Lung (tissue), 12 donors: ENCODE results near the gene MUC3A. TPM values are rescaled to one million over a fixed set of nuclear protein-coding genes. Genes with fewer than 3 reads are reported as not detected.

ENCODE experiments used
- ATAC-seq: fragments of 200-7000 bp; cut with Tn5 transposase; one replicate; pipeline ENCODE4 v1.9.1; 2020; ENCODE audit warnings: moderate number of reproducible peaks; ENCODE audit not compliant: insufficient read depth, low FRiP score
- DNase-seq, 3 donors: peaks; one replicate each; pipeline ENCODE4 v3.0.0-alpha.2; 2013 to 2017
- H3K27ac ChIP-seq, 2 donors: one replicate each; pipeline ENCODE4 v1.5.1; 2013; ENCODE audit warnings: mild to moderate bottlenecking in 2 of 2, moderate library complexity in 2 of 2, control low read depth in 1 of 2, inconsistent platforms in 1 of 2, low read depth in 1 of 2, low read length in 1 of 2
- H3K27me3 ChIP-seq, 3 donors: one replicate each; pipeline ENCODE4 v1.5.1; 2013; ENCODE audit warnings: low read length in 2 of 3; ENCODE audit not compliant: control insufficient read depth in 3 of 3, insufficient read depth in 3 of 3
- H3K36me3 ChIP-seq, 4 donors: one replicate each; pipeline ENCODE4 v1.5.1; 2013; ENCODE audit warnings: low read length in 4 of 4, mild to moderate bottlenecking in 1 of 4, moderate library complexity in 1 of 4; ENCODE audit not compliant: control insufficient read depth in 4 of 4, insufficient read depth in 4 of 4
- H3K4me1 ChIP-seq, 5 donors: one replicate each; pipeline ENCODE4 v1.5.1; 2013; ENCODE audit warnings: low read length in 5 of 5, mild to moderate bottlenecking in 2 of 5, moderate library complexity in 1 of 5; ENCODE audit not compliant: control insufficient read depth in 5 of 5, insufficient read depth in 5 of 5
- H3K4me3 ChIP-seq: one replicate; pipeline ENCODE4 v1.5.1; 2013; ENCODE audit warnings: mild to moderate bottlenecking, control low read depth, moderate library complexity
- H3K9ac ChIP-seq, 2 donors: one replicate each; pipeline ENCODE4 v1.5.1; 2013; ENCODE audit warnings: low read length in 2 of 2, control low read depth in 1 of 2; ENCODE audit not compliant: insufficient read depth in 1 of 2
- H3K9me3 ChIP-seq, 4 donors: one replicate each; pipeline ENCODE4 v1.5.1; 2013; ENCODE audit warnings: low read length in 3 of 4, mild to moderate bottlenecking in 1 of 4, moderate library complexity in 1 of 4; ENCODE audit not compliant: control insufficient read depth in 4 of 4, insufficient read depth in 3 of 4
- WGBS, 2 donors: extraction: QIAGEN DNeasy Blood & Tissue Kit; methylation state at CpG; one replicate each; pipeline ENCODE4 v1.1.7; 2013; 5-methylcytosine and 5-hydroxymethylcytosine counted together
- polyA plus RNA-seq, 2 donors: library from polyadenylated mRNA; stranded (reverse); fragments of 200-250 nt; gene quantifications; one replicate each; pipeline ENCODE4 v1.2.1, GENCODE V29; 2013
- total RNA-seq, 2 donors: library from RNA; depleted of rRNA in 1 of 2; stranded (reverse); fragments of >200 nt in 1 of 2; gene quantifications; one replicate each; pipeline ENCODE4 v1.2.1, GENCODE V29; 2014 to 2021
- TF ChIP-seq, protein P1 (sequence below): IDR thresholded peaks from 2 replicates; pipeline ENCODE4 v1.5.1; 2012; ENCODE audit warnings: mild to moderate bottlenecking; ENCODE audit errors: control extremely low read depth, extremely low read depth
- donor health status: control.
- donor health status: control.
- donor health status: Bipolar disorder and iron deficiency.
- donor health status: healthy.
- donor health status: DM: yes; HTN: yes; CAD: no.

The MUC3A gene
- total and polyA plus RNA-seq, 4 donors, result 0.53 to 5.5 (median 1.5) TPM

DNA sequence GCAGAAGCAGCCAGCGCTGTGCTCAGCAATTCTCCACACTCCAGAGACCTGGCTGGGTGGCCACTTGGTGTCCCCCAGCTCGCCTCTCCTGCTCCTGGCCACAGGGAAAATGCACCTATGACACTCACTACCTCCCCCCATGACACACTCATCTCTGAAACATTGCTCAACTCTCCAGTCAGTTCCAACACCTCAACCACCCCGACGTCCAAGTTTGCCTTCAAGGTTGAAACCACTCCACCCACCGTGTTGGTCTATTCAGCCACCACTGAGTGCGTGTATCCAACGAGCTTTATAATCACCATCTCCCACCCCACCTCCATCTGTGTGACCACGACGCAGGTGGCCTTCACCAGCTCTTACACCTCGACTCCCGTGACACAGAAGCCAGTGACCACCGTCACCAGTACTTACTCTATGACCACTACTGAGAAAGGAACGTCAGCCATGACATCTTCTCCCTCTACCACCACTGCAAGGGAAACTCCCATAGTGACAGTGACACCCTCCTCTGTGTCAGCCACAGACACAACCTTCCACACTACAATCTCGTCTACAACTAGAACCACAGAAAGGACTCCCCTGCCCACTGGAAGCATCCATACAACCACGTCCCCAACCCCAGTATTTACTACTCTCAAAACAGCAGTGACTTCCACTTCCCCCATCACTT lies 2.7 kb downstream of the MUC3A start:
- peaks cover 0 to 11% (median 3%) of the 10 kb centered on the region in 3 donors for H3K27me3 ChIP-seq
- no peak for DNase-seq
- H3K9ac ChIP-seq, result no peak overlapping the region
- 66 to 69% methylated on average over 15 of the region's 15 CpGs for WGBS, 2 donors
- H3K36me3 ChIP-seq, result no peaks in the 10 kb centered on the region
- no peak overlapping the region for H3K27ac ChIP-seq
- no peak overlapping the region for H3K4me3 ChIP-seq
- ATAC-seq, result no peak
- H3K4me1 ChIP-seq, result no peaks in the 10 kb centered on the region
- TF ChIP-seq, protein P1, sequence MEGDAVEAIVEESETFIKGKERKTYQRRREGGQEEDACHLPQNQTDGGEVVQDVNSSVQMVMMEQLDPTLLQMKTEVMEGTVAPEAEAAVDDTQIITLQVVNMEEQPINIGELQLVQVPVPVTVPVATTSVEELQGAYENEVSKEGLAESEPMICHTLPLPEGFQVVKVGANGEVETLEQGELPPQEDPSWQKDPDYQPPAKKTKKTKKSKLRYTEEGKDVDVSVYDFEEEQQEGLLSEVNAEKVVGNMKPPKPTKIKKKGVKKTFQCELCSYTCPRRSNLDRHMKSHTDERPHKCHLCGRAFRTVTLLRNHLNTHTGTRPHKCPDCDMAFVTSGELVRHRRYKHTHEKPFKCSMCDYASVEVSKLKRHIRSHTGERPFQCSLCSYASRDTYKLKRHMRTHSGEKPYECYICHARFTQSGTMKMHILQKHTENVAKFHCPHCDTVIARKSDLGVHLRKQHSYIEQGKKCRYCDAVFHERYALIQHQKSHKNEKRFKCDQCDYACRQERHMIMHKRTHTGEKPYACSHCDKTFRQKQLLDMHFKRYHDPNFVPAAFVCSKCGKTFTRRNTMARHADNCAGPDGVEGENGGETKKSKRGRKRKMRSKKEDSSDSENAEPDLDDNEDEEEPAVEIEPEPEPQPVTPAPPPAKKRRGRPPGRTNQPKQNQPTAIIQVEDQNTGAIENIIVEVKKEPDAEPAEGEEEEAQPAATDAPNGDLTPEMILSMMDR, result no peak
- peaks cover 0 to 10% (median 0%) of the 10 kb centered on the region in 4 donors for H3K9me3 ChIP-seq

DNA sequence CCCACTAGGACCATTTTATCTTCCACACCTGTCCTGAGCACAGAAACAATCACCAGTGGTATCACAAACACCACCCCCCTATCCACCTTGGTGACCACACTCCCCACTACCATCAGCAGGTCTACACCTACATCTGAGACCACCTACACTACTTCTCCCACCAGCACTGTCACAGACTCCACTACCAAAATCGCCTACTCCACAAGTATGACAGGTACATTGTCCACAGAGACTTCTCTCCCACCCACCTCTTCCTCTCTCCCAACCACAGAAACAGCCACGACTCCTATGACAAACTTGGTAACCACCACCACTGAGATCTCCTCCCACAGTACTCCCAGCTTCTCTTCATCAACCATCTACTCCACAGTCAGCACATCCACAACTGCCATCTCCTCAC lies 3.3 kb downstream of the MUC3A start:
- DNase-seq (no peak), ATAC-seq (no peak)
- Histone ChIP-seq H3K36me3 (no peaks in the 10 kb centered on the region), H3K27ac (no peak overlapping the region), H3K9me3 (peaks cover 0 to 10% (median 0%) of the 10 kb centered on the region in 4 donors), H3K27me3 (peaks cover 0 to 11% (median 3%) of the 10 kb centered on the region in 3 donors), H3K9ac (no peak overlapping the region), H3K4me1 (no peaks in the 10 kb centered on the region), H3K4me3 (no peak overlapping the region)
- TF ChIP-seq, protein P1, result no peak
- WGBS, 2 donors, result 46 to 53% methylated on average over 2 of the region's 2 CpGs

DNA sequence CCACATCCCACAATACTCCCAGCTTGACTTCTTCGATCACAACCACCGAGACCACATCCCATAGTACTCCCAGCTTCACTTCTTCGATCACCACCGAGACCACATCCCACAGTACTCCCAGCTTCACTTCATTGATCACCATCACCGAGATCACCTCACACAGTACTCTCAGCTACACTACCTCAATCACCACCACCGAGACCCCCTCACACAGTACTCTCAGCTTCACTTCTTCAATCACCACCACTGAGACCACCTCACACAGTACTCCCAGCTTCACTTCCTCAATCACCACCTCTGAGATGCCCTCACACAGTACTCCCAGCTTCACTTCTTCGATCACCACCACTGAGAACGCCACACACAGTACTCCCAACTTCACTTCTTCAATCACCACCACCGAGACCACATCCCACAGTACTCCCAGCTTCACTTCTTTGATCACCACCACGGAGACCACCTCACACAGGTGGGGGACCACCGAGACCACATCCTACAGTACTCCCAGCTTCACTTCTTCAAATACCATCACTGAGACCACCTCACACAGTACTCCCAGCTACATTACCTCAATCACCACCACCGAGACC lies 8.6 kb downstream of the MUC3A start:
- Histone ChIP-seq H3K4me3 (no peak overlapping the region), H3K9me3 (peaks cover 0 to 12% (median 0%) of the 10 kb centered on the region in 4 donors), H3K9ac (no peak overlapping the region), H3K4me1 (no peaks in the 10 kb centered on the region), H3K27me3 (peaks cover 0 to 18% (median 0%) of the 10 kb centered on the region in 3 donors), H3K27ac (no peak overlapping the region), H3K36me3 (no peaks in the 10 kb centered on the region)
- no peak for ATAC-seq
- TF ChIP-seq, protein P1, result no peak
- 68 to 73% methylated on average over 12 of the region's 12 CpGs for WGBS, 2 donors
- no peak for DNase-seq
